HL-60/S4 treated with phorbol 12-myristate 13-acetate at 8.2 ng/mL for 4 days and 3 days (cell line): Measurements from ENCODE around the gene DIS3L2.
"Not testable (repeated sequence)": the region's sequence is repeated elsewhere in the genome, so short reads cannot be mapped to it uniquely, and the experiment has no call there.

Source experiments
- in situ Hi-C: fragments of 300-500 bp; cut with MboI; formaldehyde crosslinking; loops from 2 replicates; pipeline ENCODE4 v1.15.0; 2022; ENCODE audit warnings: low sequenced_read_pairs

The DIS3L2 gene

DNA sequence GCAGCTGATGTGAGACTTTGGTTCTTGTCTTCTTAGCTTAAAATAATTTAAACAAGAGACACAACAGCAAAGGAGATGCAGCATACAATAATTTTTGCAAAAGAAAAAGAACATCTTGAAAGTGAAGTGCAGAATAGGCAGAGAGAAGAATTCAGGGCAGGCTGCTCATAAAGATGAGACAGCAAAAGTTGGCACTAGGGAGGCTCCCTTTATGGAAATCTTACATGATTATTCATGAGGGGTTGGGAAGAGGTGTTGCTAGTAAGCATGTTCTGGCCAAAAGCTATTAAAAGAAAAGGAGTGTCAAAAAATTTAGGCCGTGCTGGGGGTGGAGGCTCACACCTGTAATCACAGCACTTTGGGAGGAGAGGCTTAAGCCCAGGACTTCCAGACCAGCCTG lies 412.8 kb downstream of the DIS3L2 start:
- in situ Hi-C loops, result no loop called here

DNA sequence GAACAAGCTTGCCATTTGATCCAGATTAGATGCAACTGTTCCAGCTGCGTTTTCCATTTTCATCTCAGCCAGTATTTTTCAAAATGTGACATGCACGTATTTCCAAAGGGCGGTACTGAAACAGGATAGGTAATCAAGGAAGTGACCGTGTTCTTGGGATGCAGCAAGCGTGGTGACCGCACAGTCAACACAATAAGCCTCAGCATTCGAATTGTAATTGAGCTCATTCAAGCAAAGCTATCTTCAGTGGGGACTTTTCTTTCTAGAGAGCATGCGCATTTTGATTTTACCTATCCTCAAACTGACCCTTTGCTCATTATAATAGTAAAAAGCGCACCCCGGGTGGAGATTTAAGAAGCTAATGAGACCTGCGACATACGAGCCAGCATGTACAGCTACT lies 413.7 kb downstream of the DIS3L2 start:
- in situ Hi-C loops, result no loop called here

GRCh38 chr2:232376260-232376659 lies 414.7 kb downstream of the DIS3L2 start:
- in situ Hi-C loops, result no loop called here

DNA sequence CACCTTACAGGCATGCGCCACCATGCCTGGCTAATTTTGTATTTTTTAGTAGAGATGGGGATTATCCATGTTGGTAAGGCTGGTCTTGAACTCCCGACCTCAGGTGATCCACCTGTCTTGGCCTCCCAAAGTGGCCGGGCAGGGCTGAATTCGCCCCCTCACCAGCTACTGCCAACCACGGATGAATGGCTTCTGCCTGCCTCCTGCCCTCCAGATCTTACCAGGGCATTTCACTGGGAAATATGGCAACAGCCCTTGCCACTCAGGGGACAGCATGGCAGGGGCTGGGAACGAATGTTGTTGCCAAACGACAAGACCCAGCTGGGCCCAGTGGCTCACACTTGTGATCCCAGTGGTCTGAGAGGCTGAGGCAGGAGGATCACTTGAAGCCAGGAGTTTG lies 415.2 kb downstream of the DIS3L2 start:
- in situ Hi-C loops, result no loop called here

DNA sequence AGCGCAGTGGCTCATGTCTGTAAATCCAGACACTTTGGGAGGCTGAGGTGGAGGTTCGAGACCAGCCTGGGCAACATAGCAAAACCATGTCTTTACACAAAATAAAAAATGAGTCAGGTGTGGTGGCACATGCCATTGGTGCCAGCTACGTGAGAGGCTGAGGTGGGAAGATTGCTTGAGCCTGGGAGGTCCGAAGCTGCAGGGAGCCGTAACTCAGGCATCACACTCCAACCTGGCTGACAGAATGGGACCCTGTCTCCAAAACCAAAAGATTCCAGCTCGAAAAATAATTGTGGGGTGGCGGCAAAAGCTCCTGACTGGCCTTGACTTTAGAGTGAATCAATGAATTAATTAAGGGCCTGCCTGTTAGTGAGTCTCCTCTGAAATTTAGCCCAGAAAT lies 415.8 kb downstream of the DIS3L2 start:
- in situ Hi-C loops, result no loop called here

DNA sequence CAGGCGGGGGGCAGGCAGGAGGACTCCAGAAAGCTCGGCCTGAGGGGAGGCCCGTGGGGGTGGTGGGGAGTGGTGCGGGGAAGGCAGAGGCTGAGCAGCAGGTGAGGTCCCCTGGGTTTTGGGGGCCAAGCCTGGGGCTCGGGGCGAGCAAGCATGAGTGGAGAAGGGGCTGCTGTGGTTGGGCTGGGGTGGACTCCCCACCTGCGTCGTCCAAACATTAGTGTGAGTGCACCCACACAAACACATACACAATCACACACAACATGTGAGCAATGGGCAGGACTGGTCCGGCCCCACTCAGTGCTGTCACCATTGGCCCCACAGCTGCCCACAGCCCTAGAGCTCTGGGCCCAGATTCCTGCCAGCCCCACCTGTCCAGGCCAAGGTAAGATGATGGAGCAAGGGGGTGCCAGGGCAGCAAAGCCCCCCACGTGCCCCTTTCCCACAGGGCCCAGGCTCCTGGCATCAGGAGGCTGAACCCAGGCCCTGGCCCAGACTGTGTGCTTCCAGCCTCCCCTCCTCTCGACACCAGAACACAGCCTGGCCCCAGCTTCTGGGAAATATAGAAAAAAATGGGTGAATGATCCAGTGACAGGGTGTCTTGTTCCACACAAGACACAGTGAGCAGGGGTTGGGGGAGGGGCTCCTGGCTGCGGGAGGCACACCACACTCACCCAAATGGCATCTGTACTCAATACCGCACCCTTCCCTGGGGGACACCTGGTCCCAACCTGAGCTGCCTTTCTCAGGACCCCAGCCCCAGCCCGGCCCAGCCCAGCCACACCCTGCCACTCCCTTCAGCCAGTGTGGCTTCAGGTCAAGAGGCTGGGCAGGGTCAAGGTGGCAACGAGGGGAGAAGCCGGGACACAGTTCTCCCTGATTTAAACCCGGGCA lies 416.6 kb downstream of the DIS3L2 start:
- in situ Hi-C loops, result no loop called here

GRCh38 chr2:232378735-232379151 lies 417.2 kb downstream of the DIS3L2 start, which contains the start of gene ALPP:
Gene ALPP, plus strand, starts transcription at chr2:232378751. Its CDS starts 52 bp downstream, at chr2:232378803.
- in situ Hi-C loops, result not testable (repeated sequence)

- in situ Hi-C loops, result not testable (repeated sequence)
These were observed 418.4 kb downstream of the DIS3L2 start for GRCh38 chr2:232379610-232380590.

GRCh38 chr2:232381204-232382031 lies 419.9 kb downstream of the DIS3L2 start:
- in situ Hi-C loops, result not testable (repeated sequence)

DNA sequence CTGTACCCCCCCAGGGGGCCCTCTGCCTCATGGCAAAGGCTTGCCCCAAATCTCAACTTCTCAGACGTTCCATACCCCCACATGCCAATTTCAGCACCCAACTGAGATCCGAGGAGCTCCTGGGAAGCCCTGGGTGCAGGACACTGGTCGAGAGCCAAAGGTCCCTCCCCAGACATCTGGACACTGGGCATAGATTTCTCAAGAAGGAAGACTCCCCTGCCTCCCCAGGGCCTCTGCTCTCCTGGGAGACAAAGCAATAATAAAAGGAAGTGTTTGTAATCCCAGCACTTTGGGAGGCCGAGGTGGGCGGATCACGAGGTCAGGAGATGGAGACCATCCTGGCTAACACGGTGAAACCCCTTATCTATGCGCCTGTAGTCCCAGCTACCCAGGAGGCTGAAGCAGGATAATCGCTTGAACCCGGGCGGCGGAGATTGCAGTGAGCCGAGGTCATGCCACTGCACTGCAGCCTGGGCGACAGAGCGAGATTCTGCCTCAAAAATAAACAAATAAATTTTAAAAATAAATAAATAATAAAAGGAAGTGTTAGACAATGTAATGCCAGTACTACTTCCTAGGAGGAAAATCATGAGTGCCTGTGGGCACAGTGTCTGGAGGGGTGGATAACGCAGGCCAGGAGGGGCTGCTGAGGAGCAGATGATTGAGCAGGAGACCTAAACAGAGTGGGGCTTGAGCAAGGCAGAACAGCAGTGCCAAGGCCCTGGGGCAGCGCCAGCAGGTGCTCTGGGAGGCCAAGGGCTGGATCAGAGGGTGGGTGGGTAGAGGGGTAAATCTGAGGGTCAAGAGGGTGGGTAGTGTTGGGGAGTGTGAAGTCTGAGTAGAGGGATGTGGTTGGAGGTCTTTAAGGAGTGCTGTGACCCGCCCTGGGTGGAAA lies 421.1 kb downstream of the DIS3L2 start:
- in situ Hi-C loops, result no loop called here

- in situ Hi-C loops, result no loop called here
These were observed 423.0 kb downstream of the DIS3L2 start for GRCh38 chr2:232384466-232384865.

GRCh38 chr2:232385058-232385457 lies 423.5 kb downstream of the DIS3L2 start:
- in situ Hi-C loops, result not testable (repeated sequence)

DNA sequence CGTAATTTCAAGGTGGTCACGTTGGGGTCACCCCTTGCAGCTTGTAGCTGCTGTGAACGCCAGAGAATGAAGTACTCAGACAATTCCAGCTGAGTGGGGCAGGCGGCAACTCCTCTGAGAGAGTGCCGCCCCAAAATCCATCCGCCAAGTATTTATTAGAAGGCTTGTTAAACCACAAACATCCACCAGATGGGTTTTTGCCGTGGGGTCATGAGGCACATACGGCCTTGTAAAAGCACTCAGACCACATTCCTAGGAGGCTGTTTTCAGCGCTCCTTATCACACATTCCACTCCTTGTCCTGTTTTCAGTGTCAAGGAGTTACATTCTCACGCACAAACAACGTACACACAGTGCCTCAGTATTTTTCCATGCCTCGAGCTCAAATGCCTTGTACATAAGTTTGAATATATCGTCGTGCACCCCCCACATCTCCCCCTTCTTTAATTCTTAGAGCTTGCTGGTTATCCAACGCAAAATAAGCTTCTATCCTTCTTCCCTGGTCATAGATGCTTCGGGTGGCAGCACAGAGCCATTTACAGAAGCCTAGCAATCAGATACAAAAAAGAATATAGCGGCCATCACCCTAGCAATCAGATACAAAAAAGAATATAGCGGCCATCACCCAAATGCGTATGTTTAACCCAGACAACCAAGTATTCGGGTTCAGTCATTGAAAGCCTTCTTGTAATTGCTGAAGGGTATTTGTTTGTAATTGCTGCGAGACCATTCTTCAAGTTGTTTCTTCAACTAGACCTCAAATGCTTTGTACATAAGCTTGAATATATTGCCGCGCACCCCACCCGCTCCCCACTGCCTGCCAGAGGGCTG lies 424.4 kb downstream of the DIS3L2 start:
- in situ Hi-C loops, result no loop called here

GRCh38 chr2:232386490-232386739 lies 424.9 kb downstream of the DIS3L2 start:
- in situ Hi-C loops, result no loop called here
